Esophagus squamous epithelium (tissue), 4 donors: ENCODE results near the gene NANOS2.
"Not testable (repeated sequence)": the region's sequence is repeated elsewhere in the genome, so short reads cannot be mapped to it uniquely, and the experiment has no call there.

Experiments used
- CTCF ChIP-seq, 6 experiments: fragments of 450-650 bp in 4 of 6; fragments of 200-600 bp in 2 of 6; sonication (generic) in 2 of 6; IDR thresholded peaks; one replicate each; pipeline ENCODE4 v1.5.1; 2016 to 2019; ENCODE audit warnings: antibody characterized with exemption in 6 of 6, mild to moderate bottlenecking in 4 of 6, moderate library complexity in 4 of 6
- POLR2A ChIP-seq, 4 donors: fragments of 450-650 bp; IDR thresholded peaks; one replicate each; pipeline ENCODE4 v1.6.1; 2017; ENCODE audit warnings: antibody characterized with exemption in 4 of 4, mild to moderate bottlenecking in 4 of 4, moderate library complexity in 3 of 4

- TF ChIP-seq CTCF, POLR2A (IDR thresholded peaks at IDR 0.05): not testable (repeated sequence)
Measured at GRCh38 chr19:45895983-45896599, 18.5 kb downstream of the NANOS2 start.
